ENCODE results near the gene CLTC. TPM values are rescaled to one million over a fixed set of nuclear protein-coding genes. Genes with fewer than 3 reads are reported as not detected.

The CLTC gene
- total RNA-seq, 1 donor from 2014 or later, result 253 TPM

- no peaks in the 10 kb centered on the region for H3K36me3 Mint-ChIP-seq (ENCODE audit: unreplicated experiment)
Observed at GRCh38 chr17:59626756-59627155, 7.1 kb downstream of the CLTC start.

GRCh38 chr17:59627274-59627673 lies 7.6 kb downstream of the CLTC start:
- no peak for TF ChIP-seq CTCF (IDR thresholded peaks at IDR 0.05; ENCODE audit: partially characterized antibody, unreplicated experiment)
- H3K4me1 Mint-ChIP-seq (ENCODE audit: low read depth, unreplicated experiment), result peaks cover 7% of the 10 kb centered on the region
- no peak for DNase-seq
- no peak overlapping the region for H3K27ac Mint-ChIP-seq (ENCODE audit: unreplicated experiment)
- H3K36me3 Mint-ChIP-seq (ENCODE audit: unreplicated experiment), result no peaks in the 10 kb centered on the region
- H3K4me3 Mint-ChIP-seq (ENCODE audit: unreplicated experiment), result no peak overlapping the region
- no peaks in the 10 kb centered on the region for H3K27me3 Mint-ChIP-seq (ENCODE audit: unreplicated experiment)
- H3K9me3 Mint-ChIP-seq (ENCODE audit: unreplicated experiment), result no peaks in the 10 kb centered on the region

More at GRCh38 chr17:59626756-59627155, 7.1 kb downstream of the CLTC start:
- H3K4me3 Mint-ChIP-seq (ENCODE audit: unreplicated experiment), result no peak overlapping the region
- no peak for TF ChIP-seq CTCF (IDR thresholded peaks at IDR 0.05; ENCODE audit: partially characterized antibody, unreplicated experiment)
- H3K27me3 Mint-ChIP-seq (ENCODE audit: unreplicated experiment), result no peaks in the 10 kb centered on the region
- no peak overlapping the region for H3K27ac Mint-ChIP-seq (ENCODE audit: unreplicated experiment)
- H3K4me1 Mint-ChIP-seq (ENCODE audit: low read depth, unreplicated experiment), result peaks cover 8% of the 10 kb centered on the region
- H3K9me3 Mint-ChIP-seq (ENCODE audit: unreplicated experiment), result no peaks in the 10 kb centered on the region
- DNase-seq, result no peak

- Mint-ChIP-seq H3K4me1 (ENCODE audit: low read depth, unreplicated experiment) (peaks cover 7% of the 10 kb centered on the region), H3K36me3 (ENCODE audit: unreplicated experiment) (no peaks in the 10 kb centered on the region), H3K9me3 (ENCODE audit: unreplicated experiment) (no peaks in the 10 kb centered on the region), H3K27ac (ENCODE audit: unreplicated experiment) (no peak overlapping the region), H3K27me3 (ENCODE audit: unreplicated experiment) (no peaks in the 10 kb centered on the region), H3K4me3 (ENCODE audit: unreplicated experiment) (no peak overlapping the region)
- DNase-seq, result no peak
- no peak for TF ChIP-seq CTCF (IDR thresholded peaks at IDR 0.05; ENCODE audit: partially characterized antibody, unreplicated experiment)
Observed at GRCh38 chr17:59627770-59628171, 8.1 kb downstream of the CLTC start.

GRCh38 chr17:59629174-59629573 lies 9.5 kb downstream of the CLTC start:
- no peak for TF ChIP-seq CTCF (IDR thresholded peaks at IDR 0.05; ENCODE audit: partially characterized antibody, unreplicated experiment)
- no peak overlapping the region for H3K27ac Mint-ChIP-seq (ENCODE audit: unreplicated experiment)
- H3K4me1 Mint-ChIP-seq (ENCODE audit: low read depth, unreplicated experiment), result peaks cover 2% of the 10 kb centered on the region
- no peaks in the 10 kb centered on the region for H3K27me3 Mint-ChIP-seq (ENCODE audit: unreplicated experiment)
- no peak for DNase-seq
- H3K9me3 Mint-ChIP-seq (ENCODE audit: unreplicated experiment), result no peaks in the 10 kb centered on the region
- H3K36me3 Mint-ChIP-seq (ENCODE audit: unreplicated experiment), result no peaks in the 10 kb centered on the region
- no peak overlapping the region for H3K4me3 Mint-ChIP-seq (ENCODE audit: unreplicated experiment)

GRCh38 chr17:59631276-59631675 lies 11.6 kb downstream of the CLTC start:
- H3K27me3 Mint-ChIP-seq (ENCODE audit: unreplicated experiment), result no peaks in the 10 kb centered on the region
- no peaks in the 10 kb centered on the region for H3K36me3 Mint-ChIP-seq (ENCODE audit: unreplicated experiment)
- H3K9me3 Mint-ChIP-seq (ENCODE audit: unreplicated experiment), result no peaks in the 10 kb centered on the region
- no peak for TF ChIP-seq CTCF (IDR thresholded peaks at IDR 0.05; ENCODE audit: partially characterized antibody, unreplicated experiment)
- no peak overlapping the region for H3K27ac Mint-ChIP-seq (ENCODE audit: unreplicated experiment)
- no peak overlapping the region for H3K4me3 Mint-ChIP-seq (ENCODE audit: unreplicated experiment)
- DNase-seq, result no peak
- no peaks in the 10 kb centered on the region for H3K4me1 Mint-ChIP-seq (ENCODE audit: low read depth, unreplicated experiment)
